ENCODE measurements around the gene TMEM63A.
A peak's percentile ranks its signal among the peaks of the same experiment; 100 is the strongest.
"Not testable (repeated sequence)": the region's sequence is repeated elsewhere in the genome, so short reads cannot be mapped to it uniquely, and the experiment has no call there.

TMEM63A gene

GRCh38 chr1:225888898-225889601 lies 6.9 kb upstream of the TMEM63A start, which contains the start of gene LEFTY1:
TSS of gene LEFTY1 (minus strand) at chr1:225889146. CDS start at chr1:225889066, 80 bp downstream.
- H3K27ac ChIP-seq = no peak within 1 kb of the TSS
- TF ChIP-seq ZFX (IDR thresholded peaks at IDR 0.05; ENCODE audit: borderline replicate concordance) (no peak), CTCF (IDR thresholded peaks at IDR 0.05) (no peak)

GRCh38 chr1:225888289-225888897 lies 6.2 kb upstream of the TMEM63A start:
- TF ChIP-seq CTCF (IDR thresholded peaks at IDR 0.05) (no peak), ZFX (IDR thresholded peaks at IDR 0.05; ENCODE audit: borderline replicate concordance) (no peak)
- no peak overlapping the region for H3K27ac ChIP-seq

- not testable (repeated sequence) for H3K27ac ChIP-seq
Observed at GRCh38 chr1:225887554-225888288, 5.5 kb upstream of the TMEM63A start.

- TF ChIP-seq CTCF (IDR thresholded peaks at IDR 0.05) = no peak
- no peak for TF ChIP-seq ZFX (IDR thresholded peaks at IDR 0.05; ENCODE audit: borderline replicate concordance)
- no peak overlapping the region for H3K27ac ChIP-seq
Observed at GRCh38 chr1:225887030-225887314, 4.8 kb upstream of the TMEM63A start.

- TF ChIP-seq CTCF (IDR thresholded peaks at IDR 0.05) (no peak), ZFX (IDR thresholded peaks at IDR 0.05; ENCODE audit: borderline replicate concordance) (no peak)
- no peak overlapping the region for H3K27ac ChIP-seq
Observed at GRCh38 chr1:225886159-225887029, 4.2 kb upstream of the TMEM63A start.

GRCh38 chr1:225885336-225885735 lies 3.2 kb upstream of the TMEM63A start:
- H3K27ac ChIP-seq = no peak overlapping the region
- TF ChIP-seq CTCF (IDR thresholded peaks at IDR 0.05) (no peak), ZFX (IDR thresholded peaks at IDR 0.05; ENCODE audit: borderline replicate concordance) (no peak)

GRCh38 chr1:225883616-225884265 lies 1.6 kb upstream of the TMEM63A start:
- no peak overlapping the region; the same call in 1 of the 2 replicates for H3K27ac ChIP-seq
- no peak for TF ChIP-seq ZFX (IDR thresholded peaks at IDR 0.05; ENCODE audit: borderline replicate concordance)
- TF ChIP-seq CTCF (IDR thresholded peaks at IDR 0.05) = peak; percentile 19; the same call in 1 of the 2 replicates
